Testis (tissue), 3 donors: ENCODE measurements around the gene WDFY4. TPM values are rescaled to one million over a fixed set of nuclear protein-coding genes. Genes with fewer than 3 reads are reported as not detected.

Experiments used
- DNase-seq: peaks from one replicate; pipeline ENCODE4 v3.0.0-alpha.2; 2019
- H3K27ac ChIP-seq, 2 donors: fragments of 200-600 bp; sonication (generic); one replicate each; pipeline ENCODE4 v1.5.1; 2019
- H3K27me3 ChIP-seq: fragments of 200-600 bp; sonication (generic); one replicate; pipeline ENCODE4 v1.5.1; 2019
- H3K36me3 ChIP-seq: fragments of 200-600 bp; sonication (generic); one replicate; pipeline ENCODE4 v1.5.1; 2017; ENCODE audit warnings: low read depth; ENCODE audit errors: missing control alignments
- H3K4me1 ChIP-seq: fragments of 200-600 bp; sonication (generic); one replicate; pipeline ENCODE4 v1.5.1; 2019
- H3K4me3 ChIP-seq, 2 donors: fragments of 200-600 bp; sonication (generic); one replicate each; pipeline ENCODE4 v1.5.1; 2017 to 2019
- H3K9me3 ChIP-seq: fragments of 200-600 bp; sonication (generic); one replicate; pipeline ENCODE4 v1.5.1; 2017
- POLR2A ChIP-seq: fragments of 450-650 bp; IDR thresholded peaks from one replicate; pipeline ENCODE4 v1.6.1; 2017; ENCODE audit warnings: antibody characterized with exemption, mild to moderate bottlenecking, moderate library complexity
- WGBS, 2 donors: methylation state at CpG; one replicate each; pipeline ENCODE4 v1.1.5; 2018; 5-methylcytosine and 5-hydroxymethylcytosine counted together
- intact Hi-C: fragments of 100-400 bp; cut with DNase I; formaldehyde crosslinking; loops from one replicate; pipeline ENCODE4 v1.15.1; 2023; ENCODE audit warnings: low total_unique reads
- polyA plus RNA-seq: library from polyadenylated mRNA; stranded (reverse); fragments of 350-450 nt; fragmentation: Illumina TruSeq; extraction: RNeasy Lipid Tissue Mini Kit (QIAGEN cat#74804); gene quantifications from one replicate; pipeline ENCODE4 v1.2.3, GENCODE V29; 2014; ENCODE audit warnings: low read depth, low replicate concordance; ENCODE audit not compliant: insufficient read depth
- total RNA-seq, 2 donors: library from RNA; depleted of rRNA; stranded (reverse); fragments of >200 nt; gene quantifications; one replicate each; pipeline ENCODE4 v1.2.3, GENCODE V29; 2016
- TF ChIP-seq, protein P1 (sequence below), 3 experiments: fragments of 450-650 bp in 2 of 3; fragments of 200-600 bp in 1 of 3; sonication (generic) in 1 of 3; IDR thresholded peaks; one replicate each; pipeline ENCODE4 v1.5.1; 2016 to 2019; ENCODE audit warnings: antibody characterized with exemption in 3 of 3, mild to moderate bottlenecking in 2 of 3, moderate library complexity in 1 of 3

Gene WDFY4
- total and polyA plus RNA-seq, 3 donors from 2014 or later = 10.2 to 21.5 (median 18.4) TPM

- no peak for DNase-seq
- H3K4me1 ChIP-seq = peaks cover 8% of the 10 kb centered on the region
- H3K27me3 ChIP-seq = no peaks in the 10 kb centered on the region
- 75 to 79% methylated on average over 4 of the region's 4 CpGs for WGBS, 2 donors
- H3K27ac ChIP-seq = no peak overlapping the region
- intact Hi-C loops = no loop called here
- no peak for TF ChIP-seq POLR2A
- TF ChIP-seq, protein P1, sequence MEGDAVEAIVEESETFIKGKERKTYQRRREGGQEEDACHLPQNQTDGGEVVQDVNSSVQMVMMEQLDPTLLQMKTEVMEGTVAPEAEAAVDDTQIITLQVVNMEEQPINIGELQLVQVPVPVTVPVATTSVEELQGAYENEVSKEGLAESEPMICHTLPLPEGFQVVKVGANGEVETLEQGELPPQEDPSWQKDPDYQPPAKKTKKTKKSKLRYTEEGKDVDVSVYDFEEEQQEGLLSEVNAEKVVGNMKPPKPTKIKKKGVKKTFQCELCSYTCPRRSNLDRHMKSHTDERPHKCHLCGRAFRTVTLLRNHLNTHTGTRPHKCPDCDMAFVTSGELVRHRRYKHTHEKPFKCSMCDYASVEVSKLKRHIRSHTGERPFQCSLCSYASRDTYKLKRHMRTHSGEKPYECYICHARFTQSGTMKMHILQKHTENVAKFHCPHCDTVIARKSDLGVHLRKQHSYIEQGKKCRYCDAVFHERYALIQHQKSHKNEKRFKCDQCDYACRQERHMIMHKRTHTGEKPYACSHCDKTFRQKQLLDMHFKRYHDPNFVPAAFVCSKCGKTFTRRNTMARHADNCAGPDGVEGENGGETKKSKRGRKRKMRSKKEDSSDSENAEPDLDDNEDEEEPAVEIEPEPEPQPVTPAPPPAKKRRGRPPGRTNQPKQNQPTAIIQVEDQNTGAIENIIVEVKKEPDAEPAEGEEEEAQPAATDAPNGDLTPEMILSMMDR (IDR thresholded peaks at IDR 0.05) = no peak
- H3K9me3 ChIP-seq = no peaks in the 10 kb centered on the region
- H3K4me3 ChIP-seq = no peak overlapping the region
- H3K36me3 ChIP-seq = no peaks in the 10 kb centered on the region
These were observed 32.3 kb upstream of the WDFY4 start for GRCh38 chr10:48652344-48652743.

- no peak overlapping the region for H3K4me3 ChIP-seq
- H3K27me3 ChIP-seq = no peaks in the 10 kb centered on the region
- intact Hi-C loops = no loop called here
- no peaks in the 10 kb centered on the region for H3K9me3 ChIP-seq
- H3K4me1 ChIP-seq = peaks cover 8% of the 10 kb centered on the region
- WGBS, 2 donors = 90 to 93% methylated on average over 5 of the region's 5 CpGs
- H3K36me3 ChIP-seq = no peaks in the 10 kb centered on the region
- TF ChIP-seq, protein P1 (IDR thresholded peaks at IDR 0.05) = no peak
- TF ChIP-seq POLR2A = no peak
- DNase-seq = no peak
- H3K27ac ChIP-seq = no peak overlapping the region
These were observed 31.3 kb upstream of the WDFY4 start for GRCh38 chr10:48653347-48653746.

GRCh38 chr10:48653944-48654698 is 30.6 kb upstream of the WDFY4 start:
- WGBS, 2 donors = 92 to 97% methylated on average over 4 of the region's 4 CpGs
- Histone ChIP-seq H3K4me1 (peaks cover 8% of the 10 kb centered on the region), H3K9me3 (no peaks in the 10 kb centered on the region), H3K36me3 (no peaks in the 10 kb centered on the region), H3K27ac (no peak overlapping the region), H3K27me3 (no peaks in the 10 kb centered on the region), H3K4me3 (no peak overlapping the region)
- DNase-seq = no peak
- no peak for TF ChIP-seq POLR2A
- TF ChIP-seq, protein P1 (IDR thresholded peaks at IDR 0.05) = no peak
- intact Hi-C loops = no loop called here

GRCh38 chr10:48655411-48656240 is 29.0 kb upstream of the WDFY4 start:
- peak overlapping the region; percentile 51 to 63 for H3K4me3 ChIP-seq
- H3K27me3 ChIP-seq = no peaks in the 10 kb centered on the region
- intact Hi-C loops = loop anchor here (5.0 kb wide), 1 partner anchor 103 kb away; no protein-coding TSS in a partner anchor
- H3K9me3 ChIP-seq = no peaks in the 10 kb centered on the region
- TF ChIP-seq POLR2A = no peak
- TF ChIP-seq, protein P1 (IDR thresholded peaks at IDR 0.05) = no peak
- no peak overlapping the region for H3K27ac ChIP-seq
- WGBS, 2 donors = 4 to 6% methylated on average over 18 to 43 of the region's 55 CpGs
- peaks cover 8% of the 10 kb centered on the region for H3K4me1 ChIP-seq
- peak; percentile 74 for DNase-seq
- H3K36me3 ChIP-seq = no peaks in the 10 kb centered on the region
